Cardiac septum (tissue), 1 donor: ENCODE results near the gene GRB2. TPM values are rescaled to one million over a fixed set of nuclear protein-coding genes. Genes with fewer than 3 reads are reported as not detected.
"Not testable (repeated sequence)": the region's sequence is repeated elsewhere in the genome, so short reads cannot be mapped to it uniquely, and the experiment has no call there.

Experiments
- DNase-seq: peaks from one replicate; pipeline ENCODE4 v3.0.0-alpha.2; 2020; ENCODE audit warnings: low spot score
- intact Hi-C: fragments of 100-400 bp; cut with DNase I; formaldehyde crosslinking; loops from one replicate; pipeline ENCODE4 v1.14.0; 2022
- total RNA-seq: library from RNA; stranded (reverse); fragmentation: NEBNext Ultra II Directional; extraction: Animal tissue kit (Norgen Biotek cat#: 25700); gene quantifications from one replicate; pipeline ENCODE4 v1.2.1, GENCODE V29; 2021
- donor health status: DM: no; HTN: no; CAD: no.

GRB2 gene
- total RNA-seq, 1 donor from 2014 or later: 57.1 TPM

DNA sequence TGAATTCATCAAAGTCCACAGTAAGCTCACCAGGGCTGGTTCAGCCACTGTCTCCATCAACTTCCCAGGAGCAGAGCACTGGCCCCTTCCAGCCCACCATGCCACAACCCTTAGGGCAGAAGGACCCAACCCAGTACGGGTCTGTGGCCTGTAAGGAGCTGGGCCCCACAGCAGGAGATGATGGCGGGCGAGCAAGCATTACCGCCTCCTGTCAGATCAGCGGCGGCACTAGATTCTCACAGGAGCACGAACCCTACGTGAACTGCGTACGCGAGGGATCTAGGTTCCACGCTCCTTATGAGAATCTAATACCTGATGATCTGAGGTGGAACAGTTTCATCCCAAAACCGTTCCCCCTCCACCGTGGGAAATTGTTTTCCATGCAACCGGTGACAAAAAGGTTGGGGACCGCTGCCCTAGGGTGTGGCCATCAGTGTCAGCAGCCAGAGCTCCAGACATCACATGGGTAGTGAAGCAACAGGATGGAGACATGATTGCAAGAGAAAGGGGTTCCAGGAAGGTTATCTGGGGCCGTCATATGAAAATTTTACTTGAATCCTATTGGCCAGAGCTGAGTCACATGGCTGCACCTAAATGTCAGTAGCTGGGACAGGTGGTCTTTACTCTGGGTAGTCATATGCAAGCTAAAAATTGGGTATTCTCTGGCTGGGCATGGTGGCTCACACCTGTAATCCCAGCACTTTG lies 103.8 kb downstream of the GRB2 start:
- DNase-seq: no peak
- intact Hi-C loops: no loop called here

DNA sequence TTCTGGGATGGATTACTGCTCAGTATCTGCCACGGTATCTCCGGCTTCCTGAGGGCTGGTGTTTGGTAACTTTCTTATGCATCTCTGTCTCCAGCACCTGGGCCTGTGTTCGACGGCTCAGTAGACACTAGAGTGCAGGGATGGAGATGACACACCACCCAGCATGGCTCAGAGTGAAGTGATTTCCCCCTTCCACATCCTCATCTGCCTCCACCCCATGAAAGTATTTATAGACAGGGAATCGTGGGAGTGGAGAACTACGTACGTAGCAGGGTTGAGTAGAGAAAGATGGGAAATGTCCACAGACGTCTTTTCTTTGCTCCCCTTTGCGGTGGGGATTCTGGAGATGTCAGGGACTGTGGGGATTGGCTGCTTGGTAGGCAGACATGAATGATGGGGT lies 104.4 kb downstream of the GRB2 start:
- DNase-seq: no peak
- intact Hi-C loops: no loop called here

- intact Hi-C loops: no loop called here
- DNase-seq: no peak
Measured at GRCh38 chr17:75300280-75300679, 105.2 kb downstream of the GRB2 start.

DNA sequence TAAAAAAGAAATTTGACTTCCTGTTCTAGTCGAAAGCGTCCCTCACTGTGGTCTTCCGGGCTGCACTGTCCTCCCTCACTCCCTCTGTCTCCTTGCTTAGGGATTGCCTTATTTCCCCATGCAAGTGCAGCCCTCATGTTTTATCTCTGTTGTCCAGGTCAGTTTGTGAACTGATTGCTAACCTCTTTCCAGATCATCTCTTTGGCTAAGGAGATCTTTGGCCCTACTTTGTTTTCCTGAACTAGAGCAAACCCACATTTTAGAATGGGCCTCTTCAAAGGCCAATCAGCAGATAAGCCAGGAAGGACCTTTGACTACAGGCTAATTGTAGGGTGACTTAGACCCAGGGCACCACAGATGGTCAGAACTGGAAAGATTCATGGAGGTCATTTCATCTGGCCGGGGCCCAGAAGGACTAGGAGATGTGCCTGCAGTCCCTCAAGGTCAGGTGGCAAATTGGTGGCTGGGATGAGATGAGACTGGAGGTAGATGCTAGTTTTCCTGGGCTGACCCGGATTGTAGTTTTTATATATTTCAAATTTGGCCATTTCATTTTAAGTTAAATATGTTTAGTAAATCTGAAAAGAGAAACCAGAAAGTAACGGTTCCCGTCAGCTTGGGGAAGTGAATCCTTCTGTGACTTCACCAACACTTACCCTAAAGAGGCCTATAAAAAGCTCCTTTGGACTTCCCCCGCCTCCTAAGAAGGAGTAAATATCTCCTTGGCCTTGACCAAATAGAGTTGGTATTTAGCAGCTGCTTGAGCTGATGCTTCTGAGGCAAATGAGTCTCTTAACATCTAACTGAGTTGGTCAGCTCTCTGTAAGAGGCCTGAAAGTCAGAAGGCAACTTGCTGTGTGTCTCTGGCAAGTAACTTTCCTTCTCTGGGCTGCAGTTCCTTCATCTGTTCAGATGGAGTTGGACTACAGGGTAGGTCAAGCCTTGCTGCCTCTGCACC lies 110.0 kb downstream of the GRB2 start:
- intact Hi-C loops: loop anchor here (2.0 kb wide), 1 partner anchor 25 kb away; no protein-coding TSS in a partner anchor
- DNase-seq: no peak

DNA sequence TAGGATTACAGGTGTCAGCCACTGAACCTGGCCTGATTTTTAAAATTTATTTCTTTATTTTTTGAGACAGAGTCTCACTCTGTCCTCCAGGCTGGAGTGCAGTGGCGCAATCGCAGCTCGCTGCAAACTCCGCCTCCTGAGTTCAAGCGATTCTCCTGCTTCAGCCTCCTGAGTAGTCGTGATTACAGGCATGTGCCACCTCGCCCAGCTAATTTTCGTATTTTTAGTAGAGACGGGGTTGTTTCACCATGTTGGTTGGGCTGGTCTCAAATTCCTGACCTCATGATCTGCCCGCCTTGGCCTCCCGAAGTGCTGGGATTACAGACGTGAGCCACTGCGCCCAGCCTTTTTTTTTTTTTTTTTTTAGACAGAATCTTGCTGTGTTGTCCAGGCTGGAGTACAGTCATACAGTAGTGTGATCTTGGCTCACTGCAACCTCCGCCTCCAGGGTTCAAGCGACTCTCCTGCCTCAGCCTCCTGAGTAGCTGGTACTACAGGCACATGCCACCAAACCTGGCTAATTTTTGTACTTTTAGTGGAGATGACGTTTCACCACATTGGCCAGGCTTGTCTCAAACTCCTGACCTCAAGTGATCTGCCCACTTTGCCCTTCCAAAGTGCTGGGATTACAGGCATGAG lies 112.5 kb downstream of the GRB2 start:
- intact Hi-C loops, DNase-seq: not testable (repeated sequence)

DNA sequence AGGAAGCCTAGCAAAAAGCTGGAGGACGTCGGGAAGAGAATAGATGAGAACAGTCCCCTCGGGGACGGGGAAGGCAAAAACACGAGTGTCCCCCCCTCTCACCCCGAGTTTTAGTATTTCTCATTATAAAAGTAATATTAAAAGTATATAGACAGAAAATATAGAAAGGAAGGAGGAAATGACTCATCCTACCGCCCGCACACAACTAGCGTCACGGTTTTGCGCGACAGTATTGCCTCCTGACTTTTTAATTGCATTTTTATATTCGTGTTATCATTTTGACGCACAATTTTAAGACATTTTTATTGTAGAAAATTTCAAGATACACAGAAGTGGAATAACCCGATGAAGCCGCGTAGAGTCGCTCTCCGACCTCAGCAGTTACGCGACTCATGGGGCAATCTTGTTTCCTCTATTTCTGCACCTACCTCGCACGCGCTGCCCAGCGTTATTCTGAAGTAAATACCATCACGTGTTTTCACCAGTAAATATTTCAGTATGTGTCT lies 115.6 kb downstream of the GRB2 start:
- DNase-seq: no peak
- intact Hi-C loops: no loop called here

DNA sequence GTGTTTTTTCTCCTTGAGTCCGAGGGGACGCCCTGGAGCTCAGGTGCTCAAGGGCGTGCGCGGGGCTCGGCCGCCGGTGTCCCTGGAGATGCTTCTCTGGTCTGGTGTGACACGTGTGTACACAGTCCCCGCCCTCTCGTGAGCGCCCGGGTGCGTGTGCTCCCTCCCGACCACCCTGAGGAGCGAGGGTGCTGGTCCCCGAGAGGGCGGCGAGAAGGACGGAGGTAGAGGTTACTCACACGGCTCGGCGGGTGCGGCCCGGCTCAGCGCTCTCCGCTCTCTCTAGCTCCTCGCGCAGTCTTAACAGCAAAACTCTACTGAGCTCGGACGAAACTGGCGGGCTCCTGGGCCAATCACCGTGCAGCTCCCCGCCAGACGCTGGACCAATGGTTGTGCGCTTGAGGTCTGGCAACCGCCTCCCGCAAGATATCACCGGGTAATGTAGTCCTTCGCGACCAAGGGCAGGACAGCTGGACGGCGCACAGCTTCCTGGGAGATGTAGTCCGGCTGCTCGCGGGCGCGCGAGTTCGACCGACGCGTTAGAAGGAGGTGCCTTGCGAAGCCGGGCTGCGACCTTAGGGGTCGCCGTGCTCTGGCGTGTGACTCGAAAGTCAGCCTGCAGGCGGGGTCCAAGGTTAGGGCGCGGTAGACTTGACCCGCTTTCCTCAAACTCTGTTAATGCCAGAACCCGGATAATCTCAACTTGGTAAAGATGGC lies 116.2 kb downstream of the GRB2 start, which contains the start of gene SLC25A19:
Gene SLC25A19, minus strand, starts transcription at position 319 of the 717 bp plus-strand sequence. CDS start 2,669 bp downstream, outside the sequence.
- DNase-seq: peak; percentile 99
- intact Hi-C loops: no loop called here

DNA sequence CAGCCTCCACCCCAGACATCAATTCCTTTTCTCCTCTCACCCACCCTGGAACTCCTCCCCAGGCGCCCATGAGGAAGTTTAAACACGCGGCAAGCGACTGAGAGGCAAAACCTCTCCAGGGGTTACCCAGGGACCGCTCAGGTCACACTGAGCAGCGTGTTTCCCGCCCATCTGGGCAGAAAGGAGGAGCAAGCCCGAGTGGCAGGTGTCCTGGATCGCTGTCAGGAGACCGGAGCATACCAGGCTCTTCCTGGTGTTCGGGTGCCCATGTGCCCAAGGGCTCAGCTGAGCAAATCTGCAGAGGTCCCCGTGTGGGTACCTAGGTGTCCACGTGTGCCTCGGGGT lies 116.7 kb downstream of the GRB2 start:
- no peak for DNase-seq
- intact Hi-C loops: no loop called here

GRCh38 chr17:75288359-75288758 lies 117.1 kb downstream of the GRB2 start:
- intact Hi-C loops: no loop called here
- DNase-seq: no peak

- DNase-seq: no peak
- intact Hi-C loops: no loop called here
Measured at GRCh38 chr17:75287221-75287620, 118.3 kb downstream of the GRB2 start.

GRCh38 chr17:75285123-75285522 lies 120.4 kb downstream of the GRB2 start:
- no peak for DNase-seq
- intact Hi-C loops: no loop called here

DNA sequence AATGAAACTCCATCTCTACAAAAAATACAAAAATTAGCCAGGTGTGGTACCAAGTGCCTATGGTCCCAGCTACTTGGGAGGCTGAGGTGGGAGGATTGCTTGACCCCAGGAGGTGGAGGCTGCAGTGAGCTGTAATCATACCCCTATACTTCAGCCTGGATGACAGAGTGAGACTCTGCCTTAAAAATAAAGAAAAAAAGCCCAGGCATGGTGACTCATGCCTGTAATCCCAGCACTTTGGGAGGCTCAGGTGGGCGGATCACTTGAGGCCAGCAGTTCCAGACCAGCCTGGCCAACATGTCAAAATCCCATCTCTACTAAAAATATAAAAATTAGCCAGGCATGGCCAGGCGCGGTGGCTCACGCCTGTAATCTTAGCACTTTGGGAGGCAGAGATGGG lies 125.3 kb downstream of the GRB2 start:
- DNase-seq, intact Hi-C loops: not testable (repeated sequence)

DNA sequence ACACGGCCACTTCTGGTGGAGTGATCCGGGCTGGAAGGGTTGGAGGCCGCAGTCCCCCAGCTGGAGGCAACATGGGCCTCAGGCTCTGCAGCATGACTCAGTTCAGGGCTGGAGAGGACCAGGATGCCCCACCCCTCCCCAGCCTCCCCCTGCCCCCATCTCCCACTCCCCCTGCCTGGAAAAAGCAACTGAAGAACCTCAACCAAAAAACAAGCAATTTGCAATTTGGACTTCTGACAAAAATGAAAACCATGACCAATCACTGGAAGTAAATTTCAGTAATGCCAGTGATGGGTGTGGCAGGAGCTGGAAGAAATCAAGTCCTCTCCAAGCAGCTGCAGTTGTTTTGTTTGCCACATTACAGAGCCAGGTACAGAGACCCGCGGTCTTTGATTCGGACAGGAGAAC lies 127.8 kb downstream of the GRB2 start:
- intact Hi-C loops: no loop called here
- no peak for DNase-seq

DNA sequence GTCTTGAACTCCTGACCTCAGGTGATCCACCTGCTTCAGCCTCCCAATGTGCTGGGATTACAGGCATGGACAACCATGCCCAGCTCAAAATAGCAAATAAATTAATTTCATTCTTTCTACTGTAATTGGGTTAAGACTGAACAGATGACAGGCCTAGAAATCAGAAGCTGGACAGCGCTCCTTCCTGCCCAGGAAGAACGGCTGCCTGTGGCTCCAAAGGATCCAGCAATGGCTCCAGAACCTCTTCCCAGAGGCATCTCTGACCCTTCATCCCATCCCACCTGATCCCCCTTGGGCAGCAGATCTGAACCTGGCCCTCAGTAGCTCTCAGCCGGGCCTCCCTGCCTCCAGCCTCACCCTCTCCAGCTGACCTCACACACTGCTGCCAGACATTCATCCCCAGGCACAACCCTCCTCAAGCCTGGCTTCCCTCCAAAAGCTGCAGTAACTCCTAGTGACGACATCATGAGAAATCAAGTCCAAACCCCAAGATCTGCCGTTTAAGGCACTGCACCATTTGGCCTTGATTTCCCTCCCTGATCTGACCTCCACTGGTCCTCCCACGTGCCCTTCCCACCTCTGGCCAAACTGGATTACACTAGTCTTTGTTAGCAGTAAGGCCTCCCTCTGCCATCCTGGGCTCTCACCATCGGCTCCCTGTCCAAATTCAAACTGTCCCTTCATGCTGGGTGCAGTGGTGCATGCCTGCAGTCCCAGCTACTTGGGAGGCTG lies 131.3 kb downstream of the GRB2 start:
- intact Hi-C loops: loop anchor here (5.0 kb wide), 2 partner anchors 138 to 243 kb away; partner anchors contain the start of genes CASKIN2 and TSEN54
- DNase-seq: no peak

DNA sequence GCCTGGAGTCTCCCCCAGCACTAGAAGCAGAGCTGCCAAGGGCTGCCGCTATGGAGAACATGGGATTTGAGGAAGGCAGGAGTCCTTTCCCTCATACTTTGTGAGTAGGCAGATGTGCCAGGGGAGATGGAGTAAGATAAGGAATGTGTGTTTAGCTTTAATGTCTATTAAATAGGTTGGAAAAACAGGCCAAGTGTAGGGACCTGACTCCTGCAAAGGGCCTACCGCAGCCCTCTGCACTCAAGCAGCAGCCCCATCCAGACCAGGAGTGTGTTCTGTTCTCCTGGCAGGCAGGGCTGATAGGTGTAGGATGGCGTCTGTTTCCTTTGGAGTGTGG lies 132.7 kb downstream of the GRB2 start:
- no peak for DNase-seq
- intact Hi-C loops: loop anchor here (5.0 kb wide), 2 partner anchors 139 to 244 kb away; partner anchors contain the start of genes CASKIN2 and TSEN54

DNA sequence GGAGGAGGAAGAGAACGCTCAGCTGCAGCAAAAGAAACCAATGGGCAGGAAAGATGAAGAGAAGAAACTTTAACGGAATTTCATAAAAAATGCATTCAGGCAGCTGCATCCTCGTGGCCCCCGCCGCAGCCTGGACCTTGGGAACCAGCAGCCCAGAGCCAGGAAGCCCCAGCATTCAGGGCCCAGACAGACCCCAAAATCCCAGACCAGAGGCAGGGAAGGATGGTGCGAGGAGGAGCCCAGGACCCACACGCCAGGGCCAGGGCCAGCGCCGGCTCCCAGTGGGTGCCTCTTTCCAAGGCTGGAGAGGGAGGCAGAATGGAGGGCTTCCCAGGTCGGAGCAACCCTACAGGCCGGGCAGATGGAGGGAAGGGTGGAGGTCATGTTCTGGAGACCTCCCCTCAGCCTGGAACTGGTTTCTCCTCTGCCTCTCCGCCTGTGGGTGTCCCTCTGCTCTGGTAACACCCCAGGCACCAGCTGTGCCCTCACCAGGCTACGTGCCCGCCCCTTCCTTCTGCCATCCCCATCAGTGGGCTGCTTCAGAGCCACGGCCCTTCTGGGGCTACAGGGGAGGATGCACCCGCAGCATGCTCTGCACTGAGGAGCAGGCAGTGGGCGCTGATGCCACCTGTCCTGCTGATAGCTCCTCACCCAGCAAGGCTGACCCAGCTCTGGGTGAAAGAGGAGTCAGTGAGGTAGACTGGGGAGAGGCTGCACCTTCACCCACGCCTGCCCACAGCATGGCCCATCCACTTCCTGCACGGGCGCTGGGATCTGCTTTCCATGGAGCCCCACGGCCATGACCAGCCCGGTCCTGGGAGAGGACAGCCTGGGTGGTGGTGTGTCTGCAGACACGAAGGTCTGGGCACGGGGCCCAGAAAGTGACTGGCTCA lies 133.3 kb downstream of the GRB2 start:
- intact Hi-C loops: loop anchor here (5.0 kb wide), 2 partner anchors 140 to 245 kb away; partner anchors contain the start of genes CASKIN2 and TSEN54
- DNase-seq: no peak

DNA sequence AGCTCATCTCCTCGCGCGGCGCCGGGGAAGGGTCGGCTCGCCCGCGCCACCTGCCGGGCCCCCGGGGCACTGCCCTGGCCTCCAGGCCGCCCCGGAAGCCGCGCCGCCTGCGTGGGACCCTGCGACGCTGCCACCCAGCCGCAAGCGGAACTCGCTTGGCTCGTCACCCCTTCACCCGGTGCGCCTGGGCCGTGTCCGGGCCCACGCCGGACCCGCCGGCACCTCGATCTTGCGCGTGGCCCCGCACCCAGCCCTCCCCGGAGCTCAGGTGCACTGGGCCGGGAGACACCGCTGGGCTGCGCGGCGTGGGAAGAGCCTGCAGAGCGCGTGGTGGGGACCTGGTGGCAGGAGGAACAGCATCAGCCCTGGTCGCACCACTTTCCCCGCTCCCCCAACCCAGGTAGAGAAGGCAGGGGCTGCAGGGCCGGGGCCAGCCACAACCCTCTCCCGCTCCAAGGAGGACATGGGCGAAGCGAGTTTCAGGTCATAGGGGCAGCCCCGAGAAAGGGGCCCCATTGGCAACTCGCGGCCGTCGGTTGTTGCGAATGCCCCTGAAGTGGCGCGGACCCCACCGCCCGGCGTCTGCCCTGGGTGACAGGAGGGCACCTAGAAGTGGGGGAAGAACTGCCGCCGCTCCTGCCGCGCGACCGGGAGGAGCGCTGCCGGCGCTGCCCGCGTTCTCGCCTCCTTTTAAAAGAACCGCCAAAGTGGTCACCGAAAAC lies 134.1 kb downstream of the GRB2 start:
- intact Hi-C loops: loop anchor here (5.0 kb wide), 2 partner anchors 141 to 246 kb away; partner anchors contain the start of genes CASKIN2 and TSEN54

More for the DNA sequence above, 134.1 kb downstream of the GRB2 start:
- peak; percentile 94 for DNase-seq
